Hepatocyte (in vitro differentiated cells): ENCODE data around the gene SLC1A1. TPM values are rescaled to one million over a fixed set of nuclear protein-coding genes. Genes with fewer than 3 reads are reported as not detected.

Experiments
- DNase-seq: peaks from one replicate; pipeline ENCODE4 v3.0.0-alpha.2; 2016; ENCODE audit warnings: low spot score
- H2AFZ ChIP-seq: fragments of 200-600 bp; sonication (generic); 2 replicates; pipeline ENCODE4 v1.6.0; 2016; ENCODE audit warnings: antibody characterized with exemption, mild to moderate bottlenecking
- H3K27ac ChIP-seq: fragments of 200-600 bp; sonication (generic); 2 replicates; pipeline ENCODE4 v1.5.1; 2016; ENCODE audit warnings: mild to moderate bottlenecking
- H3K27me3 ChIP-seq: fragments of 200-600 bp; sonication (generic); 2 replicates; pipeline ENCODE4 v1.6.1; 2016
- H3K36me3 ChIP-seq: fragments of 200-600 bp; sonication (generic); replicated peaks from 2 replicates; pipeline ENCODE4 v1.5.1; 2016; ENCODE audit warnings: low read depth; ENCODE audit not compliant: insufficient read depth
- H3K4me1 ChIP-seq: fragments of 200-600 bp; sonication (generic); 2 replicates; pipeline ENCODE4 v1.5.1; 2016; ENCODE audit warnings: mild to moderate bottlenecking, moderate library complexity; ENCODE audit not compliant: insufficient read depth
- H3K4me2 ChIP-seq: fragments of 200-600 bp; sonication (generic); 2 replicates; pipeline ENCODE4 v1.6.0; 2016
- H3K4me3 ChIP-seq: fragments of 200-600 bp; sonication (generic); 2 replicates; pipeline ENCODE4 v1.5.1; 2016; ENCODE audit warnings: mild to moderate bottlenecking
- H3K79me2 ChIP-seq: fragments of 200-600 bp; sonication (generic); 2 replicates; pipeline ENCODE4 v1.6.0; 2017; ENCODE audit warnings: mild to moderate bottlenecking
- H3K9me2 ChIP-seq: fragments of 200-600 bp; sonication (generic); replicated peaks from 2 replicates; pipeline ENCODE4 v1.6.0; 2017; ENCODE audit warnings: mild to moderate bottlenecking; ENCODE audit not compliant: insufficient read depth
- H3K9me3 ChIP-seq: fragments of 200-600 bp; sonication (generic); 2 replicates; pipeline ENCODE4 v1.5.1; 2016; ENCODE audit warnings: low read depth, mild to moderate bottlenecking
- H4K20me1 ChIP-seq: fragments of 200-600 bp; sonication (generic); 2 replicates; pipeline ENCODE4 v1.6.0; 2016; ENCODE audit warnings: mild to moderate bottlenecking; ENCODE audit not compliant: insufficient read depth, poor library complexity, severe bottlenecking
- CTCF ChIP-seq: fragments of 200-600 bp; sonication (generic); IDR thresholded peaks from 2 replicates; pipeline ENCODE4 v1.5.1; 2016; ENCODE audit warnings: antibody characterized with exemption, mild to moderate bottlenecking; ENCODE audit not compliant: poor library complexity
- EZH2 ChIP-seq: fragments of 200-600 bp; sonication (generic); IDR thresholded peaks from 2 replicates; pipeline ENCODE4 v1.6.1; 2016; ENCODE audit warnings: antibody characterized with exemption, mild to moderate bottlenecking, borderline replicate concordance
- EZH2phosphoT487 ChIP-seq: fragments of 200-600 bp; sonication (generic); IDR thresholded peaks from one replicate; pipeline ENCODE4 v1.6.1; 2018; ENCODE audit warnings: antibody characterized with exemption, mild to moderate bottlenecking, low read depth, moderate library complexity; ENCODE audit not compliant: unreplicated experiment, severe bottlenecking
- WGBS: methylation state at CpG from one replicate; pipeline ENCODE4 v1.1.6; 2016; ENCODE audit warnings: low lambda C conversion rate; ENCODE audit errors: missing lambda C conversion rate; 5-methylcytosine and 5-hydroxymethylcytosine counted together
- polyA plus RNA-seq: library from polyadenylated mRNA; unstranded; fragments of >200 nt; fragmentation: Nextera tagmentation; extraction: Ambion mirVana; gene quantifications from 2 replicates; pipeline ENCODE4 v1.2.1, GENCODE V29; 2016
- total RNA-seq: library from RNA; depleted of rRNA; stranded (reverse); fragments of >200 nt; gene quantifications from 2 replicates; pipeline ENCODE4 v1.2.3, GENCODE V29; 2014

Gene SLC1A1
- total and polyA plus RNA-seq, 2 experiments from 2014 or later, result 36.1 to 50.7 TPM

GRCh38 chr9:4496497-4496896, 6.2 kb downstream of the SLC1A1 start:
- Histone ChIP-seq H3K27me3 (no peaks in the 10 kb centered on the region), H3K79me2 (peaks cover 36% of the 10 kb centered on the region), H3K4me1 (peaks cover 22% of the 10 kb centered on the region), H4K20me1 (no peaks in the 10 kb centered on the region), H3K36me3 (no peaks in the 10 kb centered on the region), H2AFZ (no peak overlapping the region), H3K9me2 (no peaks in the 10 kb centered on the region), H3K4me3 (no peak overlapping the region), H3K27ac (peak overlapping the region; percentile 70), H3K9me3 (no peaks in the 10 kb centered on the region), H3K4me2 (no peak overlapping the region)
- WGBS, result 97% methylated on average over 2 of the region's 2 CpGs
- TF ChIP-seq EZH2phosphoT487 (no peak), EZH2 (no peak), CTCF (no peak)
- no peak for DNase-seq

GRCh38 chr9:4497395-4497794, 7.1 kb downstream of the SLC1A1 start:
- H3K36me3 ChIP-seq, result no peaks in the 10 kb centered on the region
- H3K4me1 ChIP-seq, result peaks cover 22% of the 10 kb centered on the region
- H3K4me3 ChIP-seq, result no peak overlapping the region
- H4K20me1 ChIP-seq, result no peaks in the 10 kb centered on the region
- TF ChIP-seq CTCF, result no peak
- no peak overlapping the region for H2AFZ ChIP-seq
- H3K27ac ChIP-seq, result peak overlapping the region; percentile 70
- no peak for DNase-seq
- peak overlapping the region; percentile 11 for H3K4me2 ChIP-seq
- no peaks in the 10 kb centered on the region for H3K9me3 ChIP-seq
- H3K79me2 ChIP-seq, result peaks cover 36% of the 10 kb centered on the region
- no peaks in the 10 kb centered on the region for H3K27me3 ChIP-seq
- no peaks in the 10 kb centered on the region for H3K9me2 ChIP-seq
- 0% methylated on average over 1 of the region's 1 CpG for WGBS

- 15% methylated on average over 1 of the region's 1 CpG for WGBS
- Histone ChIP-seq H3K27me3 (no peaks in the 10 kb centered on the region), H3K79me2 (peaks cover 34% of the 10 kb centered on the region), H3K4me1 (peaks cover 22% of the 10 kb centered on the region), H3K9me3 (no peaks in the 10 kb centered on the region), H4K20me1 (no peaks in the 10 kb centered on the region), H3K4me3 (no peak overlapping the region), H3K27ac (peak overlapping the region; percentile 70), H3K36me3 (no peaks in the 10 kb centered on the region), H2AFZ (no peak overlapping the region), H3K9me2 (no peaks in the 10 kb centered on the region), H3K4me2 (peak overlapping the region; percentile 11)
- DNase-seq, result peak; percentile 58
- TF ChIP-seq EZH2 (no peak), CTCF (no peak), EZH2phosphoT487 (no peak)
Observed at GRCh38 chr9:4497855-4498254, 7.6 kb downstream of the SLC1A1 start.

- Histone ChIP-seq H3K36me3 (no peaks in the 10 kb centered on the region), H4K20me1 (no peaks in the 10 kb centered on the region), H3K4me2 (peak overlapping the region; percentile 56), H3K4me1 (peaks cover 22% of the 10 kb centered on the region), H3K9me2 (no peaks in the 10 kb centered on the region), H3K9me3 (no peaks in the 10 kb centered on the region), H3K27ac (peak overlapping the region; percentile 80), H3K27me3 (no peaks in the 10 kb centered on the region), H3K4me3 (no peak overlapping the region), H3K79me2 (peaks cover 14% of the 10 kb centered on the region), H2AFZ (no peak overlapping the region)
- 83% methylated on average over 7 of the region's 7 CpGs for WGBS
- DNase-seq, result no peak
- no peak for TF ChIP-seq EZH2
- no peak for TF ChIP-seq EZH2phosphoT487
- TF ChIP-seq CTCF, result no peak
Observed at GRCh38 chr9:4499917-4500316, 9.6 kb downstream of the SLC1A1 start.
